ENCODE data around the gene GADD45GIP1. TPM values are rescaled to one million over a fixed set of nuclear protein-coding genes. Genes with fewer than 3 reads are reported as not detected.

The GADD45GIP1 gene
- total RNA-seq, 2 experiments from 2014 or later = 12.1 to 12.8 TPM

- no peaks in the 10 kb centered on the region for H3K9me3 ChIP-seq (ENCODE audit: control insufficient read depth in 1 of 2, insufficient read depth in 1 of 2, low read length in 2 of 2)
- DNase-seq = no peak
- intact Hi-C loops (cut with DNase I, micrococcal nuclease) = no loop called here
- TF ChIP-seq CTCF (IDR thresholded peaks at IDR 0.05) = no peak
- no peaks in the 10 kb centered on the region for H3K27me3 ChIP-seq (ENCODE audit: control insufficient read depth in 1 of 2, insufficient read depth in 2 of 2, low read length in 2 of 2)
- H3K4me1 Mint-ChIP-seq (ENCODE audit: low read depth) = peaks cover 10% of the 10 kb centered on the region
- no peak overlapping the region for H3K4me3 ChIP-seq (ENCODE audit: low read length)
- CTCF ChIA-PET = interaction anchor here (1.3 kb wide), 1 partner anchor 32 kb away, joined by 3 read pairs; no protein-coding TSS in a partner anchor
- H3K27ac Mint-ChIP-seq = no peak overlapping the region
- H3K27me3 Mint-ChIP-seq = peaks cover 6% of the 10 kb centered on the region
- no peaks in the 10 kb centered on the region for H3K36me3 ChIP-seq (ENCODE audit: insufficient read depth, low read length)
- H3K27ac ChIP-seq (ENCODE audit: low read depth in 1 of 2, low read length in 2 of 2) = no peak overlapping the region
- no peak for ATAC-seq (ENCODE audit: poor library complexity)
- peaks cover 4% of the 10 kb centered on the region for H3K36me3 Mint-ChIP-seq (ENCODE audit: low read depth)
- H3K4me1 ChIP-seq (ENCODE audit: insufficient read depth, low read length) = peaks cover 15% of the 10 kb centered on the region
- H3K9me3 Mint-ChIP-seq = no peaks in the 10 kb centered on the region
- POLR2A ChIA-PET = no interaction called here
- H3K4me3 Mint-ChIP-seq = peak overlapping the region; percentile 81
Measured at GRCh38 chr19:12997179-12997966, 40.4 kb upstream of the GADD45GIP1 start.

GRCh38 chr19:12996406-12997094, 39.5 kb upstream of the GADD45GIP1 start:
- H3K4me1 ChIP-seq (ENCODE audit: insufficient read depth, low read length) = peaks cover 15% of the 10 kb centered on the region
- Mint-ChIP-seq H3K36me3 (ENCODE audit: low read depth) (peaks cover 4% of the 10 kb centered on the region), H3K9me3 (no peaks in the 10 kb centered on the region), H3K27me3 (peaks cover 6% of the 10 kb centered on the region), H3K4me3 (peak overlapping the region; percentile 81), H3K4me1 (ENCODE audit: low read depth) (peaks cover 10% of the 10 kb centered on the region), H3K27ac (no peak overlapping the region)
- ATAC-seq (ENCODE audit: poor library complexity) = no peak
- intact Hi-C loops (cut with DNase I, micrococcal nuclease) = no loop called here
- DNase-seq = no peak
- no peak for TF ChIP-seq CTCF (IDR thresholded peaks at IDR 0.05)
- no peak overlapping the region for H3K27ac ChIP-seq (ENCODE audit: low read depth in 1 of 2, low read length in 2 of 2)
- H3K4me3 ChIP-seq (ENCODE audit: low read length) = no peak overlapping the region
- no peaks in the 10 kb centered on the region for H3K9me3 ChIP-seq (ENCODE audit: control insufficient read depth in 1 of 2, insufficient read depth in 1 of 2, low read length in 2 of 2)
- ChIA-PET CTCF (interaction anchor here (1.0 to 1.3 kb wide), 2 partner anchors 31 to 65 kb away, joined by 3 to 4 read pairs; no protein-coding TSS in a partner anchor), POLR2A (no interaction called here)
- no peaks in the 10 kb centered on the region for H3K27me3 ChIP-seq (ENCODE audit: control insufficient read depth in 1 of 2, insufficient read depth in 2 of 2, low read length in 2 of 2)
- no peaks in the 10 kb centered on the region for H3K36me3 ChIP-seq (ENCODE audit: insufficient read depth, low read length)

- CTCF ChIA-PET = interaction anchor here (1.0 kb wide), 1 partner anchor 66 kb away, joined by 4 read pairs; no protein-coding TSS in a partner anchor
- peak; percentile 26 for ATAC-seq (ENCODE audit: poor library complexity)
- no peak overlapping the region for H3K27ac Mint-ChIP-seq
Measured at GRCh38 chr19:12995596-12996405, 38.8 kb upstream of the GADD45GIP1 start.

More at GRCh38 chr19:12995596-12996405, 38.8 kb upstream of the GADD45GIP1 start:
- H3K27me3 Mint-ChIP-seq = peaks cover 6% of the 10 kb centered on the region
- no peak for TF ChIP-seq CTCF (IDR thresholded peaks at IDR 0.05)
- Histone ChIP-seq H3K27ac (ENCODE audit: low read depth in 1 of 2, low read length in 2 of 2) (no peak overlapping the region), H3K27me3 (ENCODE audit: control insufficient read depth in 1 of 2, insufficient read depth in 2 of 2, low read length in 2 of 2) (no peaks in the 10 kb centered on the region), H3K4me1 (ENCODE audit: insufficient read depth, low read length) (peaks cover 15% of the 10 kb centered on the region), H3K36me3 (ENCODE audit: insufficient read depth, low read length) (no peaks in the 10 kb centered on the region), H3K9me3 (ENCODE audit: control insufficient read depth in 1 of 2, insufficient read depth in 1 of 2, low read length in 2 of 2) (no peaks in the 10 kb centered on the region), H3K4me3 (ENCODE audit: low read length) (peak overlapping the region; percentile 47)
- intact Hi-C loops (cut with DNase I, micrococcal nuclease) = no loop called here
- H3K4me1 Mint-ChIP-seq (ENCODE audit: low read depth) = peaks cover 10% of the 10 kb centered on the region
- peak overlapping the region; percentile 88 for H3K4me3 Mint-ChIP-seq
- POLR2A ChIA-PET = no interaction called here
- no peaks in the 10 kb centered on the region for H3K9me3 Mint-ChIP-seq
- peaks cover 4% of the 10 kb centered on the region for H3K36me3 Mint-ChIP-seq (ENCODE audit: low read depth)
- peak in 3 of 14 experiments; percentile 16 to 47 (median 37) for DNase-seq

Data from CD4-positive, alpha-beta T cell (primary cell).